Hypothalamus (tissue), 51 donors: ENCODE data around the gene OR5P2.
"Not testable (repeated sequence)": the region's sequence is repeated elsewhere in the genome, so short reads cannot be mapped to it uniquely, and the experiment has no call there.

Experiments
- DNase-seq, 51 donors: peaks; one replicate each; lab custom pipeline; 2025; lab: John Stamatoyannopoulos, UW

The OR5P2 gene

GRCh38 chr11:7796842-7797241, at the start of gene OR5P2:
Gene OR5P2 (minus strand): TSS chr11:7796942. CDS start chr11:7796942, 0 bp downstream.
- no peak for DNase-seq

- no peak for DNase-seq
Measured at GRCh38 chr11:7846003-7846402, 49.3 kb upstream of the OR5P2 start.

GRCh38 chr11:7844986-7845385, 48.2 kb upstream of the OR5P2 start:
- no peak for DNase-seq

GRCh38 chr11:7844521-7844920, 47.8 kb upstream of the OR5P2 start:
- DNase-seq, result no peak

- DNase-seq, result no peak
Measured at GRCh38 chr11:7840578-7840977, 43.8 kb upstream of the OR5P2 start.

GRCh38 chr11:7833527-7833926, 36.8 kb upstream of the OR5P2 start:
- no peak for DNase-seq

GRCh38 chr11:7830740-7831139, 34.0 kb upstream of the OR5P2 start, which contains the start of gene OR5P3:
Gene OR5P3 (minus strand): TSS chr11:7830840.
- no peak for DNase-seq

GRCh38 chr11:7826324-7826723, 29.6 kb upstream of the OR5P2 start:
- DNase-seq, result no peak

GRCh38 chr11:7820417-7820816, 23.7 kb upstream of the OR5P2 start:
- DNase-seq, result not testable (repeated sequence)

- DNase-seq, result not testable (repeated sequence)
Measured at GRCh38 chr11:7814897-7815296, 18.2 kb upstream of the OR5P2 start.

- DNase-seq, result not testable (repeated sequence)
Measured at GRCh38 chr11:7810301-7810700, 13.6 kb upstream of the OR5P2 start.

GRCh38 chr11:7793233-7793632, 3.5 kb downstream of the OR5P2 start:
- DNase-seq, result no peak

- DNase-seq, result no peak
Measured at GRCh38 chr11:7787239-7787638, 9.5 kb downstream of the OR5P2 start.

- DNase-seq, result no peak
Measured at GRCh38 chr11:7775689-7776088, 21.1 kb downstream of the OR5P2 start.

- DNase-seq, result not testable (repeated sequence)
Measured at GRCh38 chr11:7764301-7764700, 32.4 kb downstream of the OR5P2 start.

GRCh38 chr11:7759010-7759409, 37.7 kb downstream of the OR5P2 start:
- no peak for DNase-seq

- no peak for DNase-seq
Measured at GRCh38 chr11:7749456-7749855, 47.3 kb downstream of the OR5P2 start.
